M059J (cell line): ENCODE data around the gene PODXL. TPM values are rescaled to one million over a fixed set of nuclear protein-coding genes. Genes with fewer than 3 reads are reported as not detected.

ENCODE experiments used
- DNase-seq: peaks from one replicate; pipeline ENCODE4 v3.0.0-alpha.2; 2012; ENCODE audit warnings: low read depth
- total RNA-seq: library from RNA; depleted of rRNA; stranded (reverse); fragments of >200 nt; shearing (Covaris generic); gene quantifications from 2 replicates; pipeline ENCODE4 v1.2.3, GENCODE V29; 2014

Gene PODXL
- total RNA-seq, 1 experiment from 2014 or later: 50.6 TPM

DNA sequence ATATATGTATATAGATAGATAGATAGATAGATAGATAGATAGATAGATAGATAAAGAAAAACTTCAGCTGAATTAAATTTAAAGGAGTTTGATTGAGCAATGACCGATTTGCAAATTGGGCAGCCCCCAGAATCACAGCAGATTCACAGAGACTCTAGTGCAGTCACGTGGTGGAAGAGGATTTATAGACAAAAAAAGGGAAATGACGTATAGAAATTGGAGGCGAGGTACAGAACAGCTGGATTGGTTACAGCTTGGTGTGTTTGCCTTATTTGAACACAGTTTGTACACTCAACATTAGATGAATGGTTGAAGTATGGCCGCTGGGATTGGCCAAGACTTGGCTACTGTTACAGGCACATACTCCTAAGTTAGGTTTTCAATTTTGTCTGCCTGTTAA, 8.2 kb upstream of the PODXL start:
- DNase-seq: no peak

DNA sequence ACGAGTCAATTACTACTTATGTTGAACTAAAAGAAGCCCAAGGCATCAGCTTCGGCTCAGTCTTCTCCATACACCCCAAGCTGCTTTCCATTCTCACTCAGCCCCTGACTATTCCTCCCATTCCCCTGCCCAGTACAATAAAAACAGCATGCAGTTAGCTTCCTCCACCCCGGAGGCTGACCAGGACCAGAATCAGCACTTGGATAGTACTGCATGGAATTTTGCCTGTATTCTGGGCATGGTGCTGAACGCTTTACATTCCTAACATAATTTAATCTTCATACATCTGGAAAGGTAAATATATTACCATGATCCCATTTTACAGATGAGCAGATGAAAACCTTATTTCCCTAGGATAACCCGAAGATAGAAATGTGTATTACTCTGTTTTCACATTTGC, 7.5 kb upstream of the PODXL start:
- no peak for DNase-seq

DNA sequence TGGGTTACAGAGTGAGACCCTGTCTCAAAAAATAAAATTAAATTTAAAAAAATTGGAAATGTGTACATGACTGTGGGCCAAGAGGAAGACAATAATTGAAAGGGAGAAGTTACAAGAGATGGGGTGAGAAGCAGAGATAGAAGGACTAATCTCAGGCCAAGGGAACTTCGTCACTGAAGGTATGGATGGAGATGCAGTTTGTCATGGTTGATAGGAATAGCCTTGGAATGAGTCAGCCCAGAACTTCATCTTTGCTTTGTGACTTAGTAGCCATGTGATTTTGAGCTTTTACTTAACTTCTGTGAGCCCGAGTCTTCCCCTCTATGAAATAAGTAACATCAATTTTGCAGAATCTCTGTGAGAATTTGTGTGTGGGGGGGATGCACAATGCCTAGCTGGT, 6.5 kb upstream of the PODXL start:
- DNase-seq: peak; percentile 44

DNA sequence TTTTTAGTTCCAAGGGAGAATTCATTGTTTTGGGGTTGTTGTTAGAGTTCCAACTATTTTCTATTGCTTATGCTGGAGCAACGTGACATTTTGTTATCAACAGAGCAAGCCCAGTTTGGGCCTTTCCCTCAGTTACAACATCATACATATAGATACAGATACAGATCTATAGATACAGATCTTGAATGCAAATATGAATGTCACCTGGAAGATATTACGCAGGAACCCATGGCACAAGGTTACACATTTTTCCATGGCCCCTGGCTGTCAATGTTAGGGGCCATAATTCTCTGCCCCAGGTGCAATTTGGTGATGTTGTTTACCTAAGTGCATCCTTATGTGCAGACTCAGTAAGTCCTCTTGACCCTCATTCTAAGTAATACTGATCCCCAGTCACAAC, 3.6 kb upstream of the PODXL start:
- DNase-seq: no peak

DNA sequence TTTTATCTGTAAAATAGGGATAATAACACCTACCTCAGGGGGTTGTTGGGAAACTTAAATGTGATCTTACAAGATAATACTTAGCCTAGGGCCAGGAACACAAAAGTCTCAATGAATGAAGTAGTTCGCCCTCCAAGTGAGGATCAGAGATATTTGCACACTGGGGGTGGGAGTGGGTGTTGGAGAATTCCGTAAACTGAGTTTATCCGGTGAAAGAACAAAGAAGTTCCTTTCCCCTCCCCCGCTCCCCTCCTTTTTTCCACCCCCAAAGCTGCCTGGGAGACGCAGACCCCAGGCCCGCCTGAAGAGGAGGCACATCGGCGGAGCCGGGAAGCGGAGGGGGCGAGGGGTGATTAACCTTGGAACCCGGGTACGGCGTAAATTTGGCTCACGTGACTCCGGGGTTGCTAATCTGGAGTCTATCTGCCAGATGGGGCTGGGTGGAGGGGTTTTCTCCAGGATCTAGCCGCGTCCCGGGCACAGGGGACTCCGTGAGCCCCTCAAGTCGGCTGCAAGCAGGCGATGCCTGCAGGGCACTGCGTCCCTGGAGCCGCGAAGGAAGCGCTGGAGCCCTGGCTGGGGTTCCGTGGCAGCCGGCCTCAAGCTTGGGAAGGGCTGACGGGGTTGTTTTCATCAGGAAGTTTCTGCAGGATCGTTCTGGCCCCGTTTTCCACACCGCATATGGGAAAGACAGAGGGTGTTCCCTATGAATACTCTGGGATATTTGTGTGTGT, 1.4 kb upstream of the PODXL start:
- DNase-seq: peak; percentile 39

DNA sequence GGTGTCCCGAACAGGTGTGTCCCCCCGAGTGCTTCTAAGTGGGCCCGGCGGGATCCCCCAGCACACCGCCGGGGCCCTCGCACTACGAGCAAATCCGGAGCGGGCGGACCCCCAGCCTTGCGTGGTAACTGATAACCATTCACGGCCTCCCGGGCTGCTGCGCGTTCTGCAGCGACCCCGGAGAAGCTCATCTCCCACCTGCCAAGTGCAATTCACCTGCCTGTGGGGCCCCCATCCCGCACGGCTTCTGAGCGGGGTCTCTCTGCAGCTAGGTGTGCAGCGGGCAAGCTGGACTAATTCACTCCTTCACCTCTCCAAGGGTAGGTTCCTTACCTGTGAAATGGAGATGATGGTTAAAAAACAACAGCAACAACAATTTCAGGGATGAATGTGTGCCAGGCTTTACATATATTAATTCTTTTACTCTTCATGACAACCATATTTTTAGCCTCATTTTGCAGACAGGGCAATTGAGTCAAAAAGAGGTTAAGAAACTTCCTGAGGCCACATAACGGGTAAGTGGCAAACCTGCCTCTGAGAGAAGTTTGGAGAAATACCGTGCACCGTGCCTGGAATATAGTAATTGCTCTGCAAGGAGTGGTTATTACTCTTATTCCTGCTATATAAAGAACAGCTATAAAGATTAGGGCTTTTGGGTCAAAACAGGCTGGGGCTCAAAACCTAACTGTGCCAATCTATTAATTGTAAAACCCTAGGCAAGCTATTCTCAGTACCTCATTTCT, 652 bp upstream of the PODXL start:
- no peak for DNase-seq

DNA sequence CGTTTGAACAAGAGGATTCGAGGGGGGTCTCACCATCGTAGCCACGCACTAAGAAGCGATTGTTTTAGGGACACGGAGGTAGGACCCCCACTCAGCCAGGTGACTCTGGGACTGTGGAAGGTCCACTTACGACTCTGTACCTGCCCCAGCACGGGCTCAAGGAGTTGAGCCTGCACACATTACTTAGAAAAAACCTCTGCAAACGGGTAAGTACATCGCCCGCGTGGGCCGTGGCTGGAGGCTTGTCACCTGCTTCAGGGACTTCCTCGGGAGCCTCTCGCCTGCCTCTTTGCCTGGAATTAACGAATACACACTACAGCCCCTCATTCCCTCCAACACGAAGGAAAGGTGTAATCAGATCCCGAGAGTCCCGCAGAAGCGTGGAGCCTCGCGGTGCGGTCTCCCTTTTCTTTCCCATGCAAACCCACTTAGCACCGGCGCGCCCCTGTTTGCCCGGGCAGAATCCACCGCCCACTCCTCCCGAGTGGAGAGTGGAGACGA, 826 bp downstream of the PODXL start:
- DNase-seq: no peak

DNA sequence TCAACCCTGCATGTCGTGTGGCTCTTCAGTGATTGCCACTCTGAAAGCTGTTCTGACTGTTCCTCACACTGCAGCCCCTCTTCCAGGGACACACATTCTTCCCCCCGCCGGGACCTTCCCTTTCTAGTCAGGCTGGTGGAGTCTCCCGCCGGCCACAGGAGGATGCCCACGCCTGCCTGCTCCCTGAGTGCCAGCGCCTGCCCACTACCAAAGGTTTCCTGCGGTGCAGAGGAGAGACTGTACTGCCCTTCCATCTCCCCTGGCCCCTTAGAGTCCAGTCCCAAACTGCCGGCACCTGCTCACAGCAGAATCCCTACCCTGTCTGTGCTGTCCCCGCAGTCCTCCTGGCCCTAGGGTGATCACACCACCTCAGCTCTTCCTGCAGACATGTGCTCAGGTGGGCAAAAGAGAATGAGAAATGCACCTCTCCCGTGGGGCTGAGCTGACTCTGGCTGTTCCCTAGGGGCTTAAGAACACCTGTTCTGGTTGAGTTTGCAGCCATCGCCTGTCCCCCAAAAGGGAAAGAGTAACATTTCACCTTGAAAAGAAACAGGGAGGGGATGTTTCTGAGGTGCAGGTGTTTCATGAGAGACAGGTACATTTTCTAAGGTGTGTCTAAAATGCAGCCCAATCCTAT, 1.4 kb downstream of the PODXL start:
- no peak for DNase-seq

DNA sequence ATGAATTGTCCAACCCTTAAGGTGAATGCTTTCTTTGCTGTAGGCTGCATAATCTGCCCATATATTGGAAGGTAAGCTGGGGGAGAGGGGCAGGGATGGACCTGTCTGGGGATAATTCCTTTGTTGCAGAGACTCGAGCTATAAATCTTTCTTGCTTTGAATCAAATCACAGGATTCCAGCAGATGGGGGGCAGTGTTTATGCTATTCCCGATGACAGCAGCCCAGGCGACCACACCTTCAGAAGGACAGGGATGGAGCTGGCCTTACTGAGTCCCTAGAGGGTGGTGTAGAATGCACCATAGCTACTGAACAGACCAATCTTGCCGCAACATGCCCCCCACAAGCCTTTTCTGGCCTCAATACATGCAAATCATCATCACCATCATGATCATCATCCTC, 2.5 kb downstream of the PODXL start:
- no peak for DNase-seq

DNA sequence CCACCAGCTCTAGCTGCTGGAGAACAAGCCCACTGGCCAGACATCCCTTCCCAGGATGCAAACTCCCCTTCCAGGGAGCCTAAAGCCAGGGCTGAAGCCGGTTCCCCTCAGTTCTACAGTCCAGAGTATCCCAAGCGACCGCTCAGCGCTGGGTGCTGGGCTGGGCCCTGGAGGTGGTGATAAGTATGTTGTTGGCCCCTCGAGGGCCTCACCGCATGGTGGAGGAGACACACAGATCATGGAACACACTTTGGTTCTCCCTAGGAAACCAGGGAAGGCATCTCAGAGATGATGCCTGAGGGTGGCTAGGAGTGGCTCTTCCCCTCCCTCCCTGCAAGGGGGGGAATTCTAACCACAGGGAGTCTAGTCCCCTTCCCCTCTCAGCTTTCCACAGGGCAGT, 4.4 kb downstream of the PODXL start:
- DNase-seq: no peak

DNA sequence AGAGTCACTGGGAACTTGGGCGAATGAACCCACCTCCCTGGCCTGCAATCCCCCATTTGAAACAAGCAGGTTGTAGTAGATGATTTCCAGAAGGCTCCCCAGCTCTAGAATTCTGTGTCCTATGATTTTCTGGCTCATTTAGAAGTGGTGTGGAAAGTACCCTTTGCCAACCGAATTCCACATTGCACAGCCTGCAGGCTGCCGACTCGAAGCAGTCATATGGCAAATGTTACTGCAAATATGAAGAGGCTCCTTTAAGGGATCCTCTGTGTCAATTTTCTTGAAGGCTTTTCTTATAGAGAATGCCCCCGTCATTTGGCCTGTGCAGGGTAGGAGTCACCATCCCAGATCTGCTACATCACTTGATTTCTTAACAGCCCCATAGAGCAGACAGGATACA, 5.6 kb downstream of the PODXL start:
- no peak for DNase-seq

DNA sequence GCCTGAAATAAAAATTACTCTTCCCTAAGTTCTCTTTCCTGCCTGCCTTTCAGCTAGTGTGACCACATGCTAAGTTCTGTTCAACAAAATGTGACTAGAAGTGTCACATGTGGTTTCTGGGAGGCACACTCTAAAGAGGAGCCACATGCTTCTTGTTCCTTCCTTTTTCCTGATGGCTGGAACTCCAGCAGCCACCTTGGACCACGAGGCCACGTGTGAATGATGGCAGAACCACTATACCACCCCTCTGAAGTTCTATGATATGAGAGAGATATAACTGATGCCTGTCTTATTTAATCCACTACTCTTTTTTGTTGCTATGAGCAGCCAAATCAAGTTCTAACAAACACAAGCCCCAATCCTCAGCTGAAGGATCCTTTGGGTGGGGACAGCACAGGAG, 8.1 kb downstream of the PODXL start:
- DNase-seq: no peak

DNA sequence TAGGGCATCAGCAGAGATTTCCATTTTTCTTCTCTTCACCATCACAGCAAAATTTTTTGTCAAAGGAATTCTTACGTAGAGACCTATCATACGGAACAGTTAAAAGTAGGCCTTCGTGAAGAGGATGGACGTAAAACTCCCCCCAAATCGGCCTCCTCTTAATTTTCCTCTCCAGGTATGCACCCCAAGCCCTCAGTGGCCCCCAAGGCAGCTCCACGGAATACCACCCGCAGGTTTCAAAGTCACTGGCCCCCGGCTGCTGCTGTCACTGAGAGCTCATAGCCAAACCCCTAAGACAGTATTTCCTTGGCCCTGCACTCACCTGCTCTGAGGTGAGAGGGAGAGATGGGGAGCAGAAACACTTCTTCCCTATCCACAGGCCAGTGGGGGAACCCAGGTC, 8.8 kb downstream of the PODXL start:
- no peak for DNase-seq

DNA sequence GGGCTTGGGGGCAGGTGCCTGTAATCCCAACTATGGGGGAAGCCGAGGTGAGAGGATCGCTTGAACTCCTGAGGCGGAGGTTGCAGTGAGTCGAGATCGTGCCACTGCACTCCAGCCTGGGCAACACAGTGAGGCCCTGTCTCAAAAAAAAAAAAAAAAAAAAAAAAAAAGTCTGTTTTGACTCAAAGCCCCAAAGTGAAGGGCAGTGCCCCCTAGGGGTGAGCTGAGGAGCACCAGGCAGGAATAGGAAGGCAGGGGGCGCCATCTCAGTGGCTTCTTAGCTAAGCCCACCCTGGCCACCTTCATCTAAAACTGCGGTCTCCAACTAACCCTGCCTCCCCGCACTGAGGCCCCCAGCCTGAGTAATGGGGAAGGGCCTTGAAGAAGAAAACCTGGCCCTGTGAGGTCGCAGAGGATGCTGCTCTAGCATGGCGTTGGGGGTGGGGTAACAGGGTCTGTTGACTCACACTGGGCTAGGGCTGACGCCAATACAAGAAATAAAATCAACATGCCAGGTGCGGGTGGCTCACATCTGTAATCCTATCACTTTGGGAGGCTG, 9.8 kb downstream of the PODXL start:
- no peak for DNase-seq

DNA sequence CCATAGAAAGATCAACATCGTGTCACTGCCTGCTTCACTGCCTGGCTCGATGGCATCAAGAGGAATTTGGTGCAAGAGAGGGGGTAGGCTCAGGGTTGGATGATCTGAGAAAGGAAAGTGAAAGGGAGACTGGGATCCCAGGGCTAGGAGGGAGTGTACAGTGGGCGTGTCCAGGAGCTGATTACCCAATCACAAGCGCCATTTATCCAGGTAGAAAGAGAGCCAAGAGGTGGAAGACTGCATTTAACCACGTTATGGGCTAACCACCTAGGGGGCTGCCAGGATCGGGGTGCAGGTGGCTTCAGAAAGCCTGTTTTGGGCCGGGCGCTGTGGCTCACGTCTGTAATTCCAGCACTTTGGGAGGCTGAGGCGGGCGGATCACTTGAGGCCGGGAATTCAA, 10.3 kb downstream of the PODXL start:
- DNase-seq: peak; percentile 81

DNA sequence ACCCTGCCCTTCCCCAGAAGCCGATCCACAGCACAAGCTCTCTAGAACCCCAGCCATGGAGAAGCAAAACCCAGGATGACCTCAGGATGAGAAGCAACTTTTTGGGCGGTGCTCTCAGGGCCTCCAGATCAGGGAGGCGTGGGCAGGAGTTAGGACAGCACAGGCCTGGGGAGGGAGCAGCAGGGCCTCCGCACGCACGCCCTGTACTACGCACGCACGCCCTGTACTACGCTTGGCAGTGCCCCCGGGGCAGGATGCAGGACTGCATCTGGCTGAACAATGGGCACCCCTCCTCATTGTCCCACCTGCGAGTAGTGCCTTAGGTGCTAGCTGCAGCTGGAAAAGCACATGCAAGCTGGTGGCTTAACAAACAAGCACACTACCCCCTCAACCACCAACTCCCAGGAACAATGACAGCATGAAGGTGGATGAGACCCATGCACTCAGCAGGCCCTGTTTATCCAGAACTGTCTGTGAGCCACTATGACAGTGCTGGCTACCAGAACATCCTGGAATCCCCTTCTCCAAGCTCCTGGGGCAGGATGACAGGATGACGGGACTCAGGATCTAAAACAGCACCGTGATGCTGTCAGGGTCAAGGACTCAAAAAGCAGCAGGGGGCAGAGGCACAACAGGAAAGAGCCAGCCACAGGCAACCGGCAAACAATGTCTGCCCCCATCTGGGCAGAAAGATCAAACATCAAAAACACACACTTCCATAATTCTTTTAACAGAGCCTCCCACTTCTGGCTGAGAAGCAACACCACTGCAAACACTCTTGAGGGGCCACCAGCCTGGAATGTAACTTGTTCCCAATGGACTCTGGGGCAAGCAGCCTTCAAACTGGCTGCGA, 11.8 kb downstream of the PODXL start:
- peak; percentile 69 for DNase-seq

DNA sequence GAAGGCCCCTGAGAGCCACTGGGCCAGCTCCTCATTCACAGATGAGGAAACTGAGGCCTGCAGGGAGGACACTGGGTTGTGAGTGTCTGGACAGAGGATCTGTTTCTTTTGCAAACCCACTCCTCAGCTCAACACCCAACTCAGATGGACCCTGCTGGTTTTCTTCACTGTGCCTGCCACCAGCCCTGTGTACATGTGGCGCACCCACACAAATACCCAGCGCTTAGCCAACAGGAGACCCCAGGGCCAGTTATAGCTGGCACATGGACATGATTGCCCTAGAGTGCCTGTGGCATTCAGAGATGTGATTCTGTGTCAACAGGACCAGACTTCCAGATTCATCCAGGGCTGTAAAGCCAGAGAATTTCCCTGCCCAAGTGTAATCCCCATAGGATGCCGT, 12.4 kb downstream of the PODXL start:
- no peak for DNase-seq

DNA sequence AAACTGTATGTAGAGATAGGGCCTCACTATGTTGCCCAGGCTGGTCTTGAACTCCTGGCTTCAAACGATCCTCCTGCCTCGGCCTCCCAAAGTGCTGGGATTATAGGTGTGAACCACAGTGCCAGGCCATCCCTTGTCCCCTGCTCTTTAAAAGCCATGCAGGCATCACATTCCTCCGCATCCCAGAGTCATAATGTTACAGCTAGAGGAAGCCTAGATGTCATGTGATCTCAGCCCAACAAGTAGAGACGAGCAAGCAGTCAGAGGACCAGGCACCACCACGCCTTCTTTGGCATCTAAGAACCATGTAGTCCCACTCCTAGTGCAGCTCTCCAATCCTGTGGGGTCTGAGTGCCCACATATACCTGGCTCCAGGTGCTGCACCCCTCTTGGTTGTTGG, 13.1 kb downstream of the PODXL start:
- no peak for DNase-seq

DNA sequence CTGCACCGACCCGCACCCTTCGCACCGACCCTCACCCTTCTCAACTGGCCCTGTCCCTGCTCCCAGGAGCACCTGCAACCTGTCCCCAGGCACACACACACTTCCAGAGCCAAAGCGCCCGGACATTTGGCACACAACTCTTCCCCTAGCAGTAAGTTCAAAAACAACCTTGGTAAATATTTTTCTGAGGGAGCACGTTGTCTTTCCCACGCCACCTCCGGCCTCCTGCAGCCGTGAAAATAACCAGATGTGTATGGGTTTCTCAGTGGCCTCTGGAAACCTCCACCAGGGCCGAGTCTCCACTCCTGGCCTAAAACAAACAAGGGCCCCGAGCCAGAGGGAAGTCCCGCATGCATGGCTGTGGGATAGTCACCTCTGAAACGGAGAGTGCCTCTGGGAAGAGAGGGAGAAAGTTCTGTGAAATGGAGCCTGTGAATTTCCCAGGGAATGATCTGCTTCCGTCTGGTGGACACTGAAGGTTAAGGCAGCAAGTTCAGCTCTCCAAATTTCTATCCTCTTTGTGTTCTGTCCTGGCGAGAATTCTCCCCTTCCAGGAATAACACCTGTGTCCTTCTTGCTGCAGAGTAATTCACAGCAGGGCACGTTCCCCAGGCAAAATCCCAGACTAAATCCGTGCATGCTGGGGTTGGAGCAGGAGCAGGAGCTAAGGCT, 15.8 kb downstream of the PODXL start:
- no peak for DNase-seq

DNA sequence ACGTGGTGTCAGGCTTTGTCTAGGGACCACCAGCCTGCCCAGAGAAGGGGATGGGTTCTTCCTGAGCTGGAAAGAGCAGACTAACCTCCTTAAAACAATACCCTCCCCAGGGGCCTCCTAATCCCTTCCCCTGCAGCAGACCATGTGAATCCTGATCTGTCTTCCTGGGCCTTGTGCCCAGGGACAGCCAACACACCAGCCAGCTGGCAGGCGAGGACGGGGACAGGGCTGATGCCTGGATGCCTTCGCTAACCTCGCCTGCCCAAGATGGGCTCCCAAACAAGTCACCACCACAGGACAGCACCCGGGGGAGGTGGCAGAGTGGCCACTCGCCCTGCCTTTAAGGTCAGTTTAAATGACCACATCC, 17.6 kb downstream of the PODXL start:
- peak; percentile 71 for DNase-seq
